Measurements from ENCODE around the gene UNC79.

The UNC79 gene

DNA sequence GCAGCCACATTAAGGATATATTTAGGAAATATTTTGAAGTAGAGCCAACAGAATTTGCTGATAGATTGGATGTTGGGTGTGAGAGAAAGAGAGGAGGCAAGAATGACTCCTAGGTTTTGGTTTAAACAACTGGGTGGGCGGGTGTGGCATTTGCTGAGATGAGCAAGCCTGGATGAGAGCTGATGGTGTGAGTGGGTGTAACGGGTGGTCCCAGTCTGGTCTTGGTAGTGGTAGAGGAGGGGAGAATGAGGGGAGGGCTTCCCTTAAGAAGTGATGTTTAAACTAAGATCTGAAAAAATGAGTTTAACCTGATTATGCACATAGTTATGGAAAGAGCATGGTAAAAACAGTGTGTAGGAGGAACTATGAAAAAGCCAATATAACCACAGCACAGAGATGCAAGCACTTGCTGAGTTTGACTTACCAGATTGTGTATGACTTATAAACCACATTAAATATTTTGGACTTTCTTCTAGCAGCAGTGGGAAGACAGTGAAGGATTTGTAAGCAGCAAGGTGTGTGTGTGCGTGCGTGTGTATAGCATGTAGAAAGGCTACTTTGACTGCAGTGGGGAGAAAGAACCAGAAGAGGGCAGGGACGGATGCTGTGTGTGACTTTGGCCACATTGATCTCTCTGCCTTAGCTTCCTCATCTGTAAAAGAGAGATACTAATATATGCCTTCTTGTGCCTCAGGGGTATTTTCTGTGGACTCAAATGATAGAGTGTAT, 217.9 kb downstream of the UNC79 start:
- no peak for DNase-seq (ENCODE audit: extremely low spot score)

GRCh38 chr14:93654599-93654998, 223.9 kb downstream of the UNC79 start:
- CTCF ChIA-PET, result interaction anchor here (0.7 to 4.3 kb wide), 23 partner anchors 8 to 524 kb away, joined by 3 to 42 read pairs (median 5); no protein-coding TSS in a partner anchor

More for the DNA sequence above, 217.9 kb downstream of the UNC79 start:
- ChIA-PET CTCF (interaction anchor here (1.6 kb wide), 1 partner anchor 8 kb away, joined by 4 read pairs; no protein-coding TSS in a partner anchor), POLR2A (no interaction called here)
- peak; percentile 34 for TF ChIP-seq CTCF (IDR thresholded peaks at IDR 0.05; ENCODE audit: control extremely low read depth, extremely low read depth, low read depth, missing control alignments)

DNA sequence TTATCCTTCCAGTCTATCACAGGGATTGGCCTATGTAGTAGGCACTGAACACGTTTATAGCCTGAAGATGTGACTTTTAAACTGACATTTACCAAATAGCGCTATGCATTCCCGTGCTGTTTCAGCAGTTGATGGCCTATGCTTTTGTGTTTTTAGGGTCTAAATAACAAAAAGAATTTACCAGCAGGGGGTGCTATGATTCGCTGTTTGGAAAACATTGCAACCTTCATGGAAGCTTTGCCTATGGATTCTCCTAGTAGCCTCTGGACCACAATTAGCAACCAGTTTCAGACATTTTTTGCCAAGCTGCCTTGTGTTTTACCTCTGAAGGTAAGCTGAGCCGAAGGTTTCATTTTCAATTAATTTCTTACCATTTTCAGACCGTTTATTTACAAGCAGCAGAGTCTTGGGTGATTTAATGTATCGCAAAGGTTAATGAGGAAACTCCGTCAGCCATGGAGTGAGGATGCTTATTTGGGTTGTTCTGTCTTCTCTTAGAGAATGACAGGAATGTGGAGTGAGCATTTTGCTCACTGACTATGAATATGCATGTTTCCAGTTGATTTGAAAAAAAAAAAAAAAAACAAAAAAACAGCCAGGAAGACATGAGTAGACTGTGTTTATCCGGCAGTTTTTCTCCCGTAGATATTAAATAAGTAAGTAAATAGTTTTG, 224.5 kb downstream of the UNC79 start:
- CTCF ChIA-PET, result interaction anchor here (0.7 to 4.3 kb wide), 26 partner anchors 8 to 711 kb away, joined by 3 to 42 read pairs (median 4); no protein-coding TSS in a partner anchor
- peak; percentile 36 for DNase-seq (ENCODE audit: extremely low spot score)
- POLR2A ChIA-PET, result no interaction called here
- TF ChIP-seq CTCF (IDR thresholded peaks at IDR 0.05; ENCODE audit: control extremely low read depth, extremely low read depth, low read depth, missing control alignments), result peak; percentile 40

More at GRCh38 chr14:93654599-93654998, 223.9 kb downstream of the UNC79 start:
- no peak for TF ChIP-seq CTCF (IDR thresholded peaks at IDR 0.05; ENCODE audit: control extremely low read depth, extremely low read depth, low read depth, missing control alignments)
- POLR2A ChIA-PET, result no interaction called here
- no peak for DNase-seq (ENCODE audit: extremely low spot score)

DNA sequence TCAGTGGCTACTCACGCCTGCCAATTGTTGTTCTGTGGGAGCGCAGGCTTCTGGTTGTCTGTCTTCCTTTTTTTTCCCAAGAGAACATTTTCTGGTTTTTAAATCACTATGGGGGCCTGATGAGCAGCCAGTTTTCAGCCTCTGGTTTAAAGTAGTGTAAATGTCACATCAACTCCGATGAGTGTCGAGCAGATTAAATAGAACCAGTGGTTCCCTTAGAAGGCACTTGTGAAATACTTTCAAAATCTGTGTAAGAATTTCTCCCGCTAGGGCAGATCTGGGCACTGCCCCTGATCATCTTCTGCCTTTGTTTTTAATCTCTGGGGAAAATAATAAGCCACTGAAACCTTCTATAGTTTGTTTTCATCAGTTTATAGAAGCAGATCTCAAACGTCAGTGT, 227.1 kb downstream of the UNC79 start:
- CTCF ChIA-PET, result interaction anchor here (1.4 to 1.5 kb wide), 2 partner anchors 10 to 43 kb away, joined by 3 to 4 read pairs; no protein-coding TSS in a partner anchor

GRCh38 chr14:93663317-93663716, 232.6 kb downstream of the UNC79 start:
- DNase-seq (ENCODE audit: extremely low spot score), result no peak
- POLR2A ChIA-PET, result no interaction called here
- CTCF ChIA-PET, result interaction anchor here (1.7 kb wide), 1 partner anchor 10 kb away, joined by 17 read pairs; no protein-coding TSS in a partner anchor
- TF ChIP-seq CTCF (IDR thresholded peaks at IDR 0.05; ENCODE audit: control extremely low read depth, extremely low read depth, low read depth, missing control alignments), result no peak

More for the DNA sequence above, 227.1 kb downstream of the UNC79 start:
- no peak for DNase-seq (ENCODE audit: extremely low spot score)
- POLR2A ChIA-PET, result no interaction called here
- TF ChIP-seq CTCF (IDR thresholded peaks at IDR 0.05; ENCODE audit: control extremely low read depth, extremely low read depth, low read depth, missing control alignments), result no peak

DNA sequence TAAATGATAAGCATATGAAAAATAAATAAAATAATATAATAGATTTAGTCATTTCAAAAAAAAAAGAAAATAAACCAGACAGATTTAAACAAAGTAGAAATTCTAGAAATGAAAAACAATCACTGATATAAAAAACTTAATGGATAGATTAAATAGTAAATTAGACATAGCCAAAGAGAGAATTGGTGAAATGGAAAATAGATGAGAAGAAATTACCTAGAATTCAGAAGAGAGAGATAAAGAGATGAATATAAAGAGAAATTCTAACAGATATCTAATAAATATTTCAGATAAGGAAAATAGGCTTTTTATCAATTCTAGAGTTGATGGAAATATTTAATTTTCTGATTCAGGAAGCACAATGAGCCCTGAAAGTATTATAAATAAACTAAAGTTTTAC, 234.4 kb downstream of the UNC79 start:
- no peak for DNase-seq (ENCODE audit: extremely low spot score)

More for the DNA sequence above, 234.4 kb downstream of the UNC79 start:
- ChIA-PET POLR2A (no interaction called here), CTCF (interaction anchor here (1.7 kb wide), 1 partner anchor 13 kb away, joined by 3 read pairs; no protein-coding TSS in a partner anchor)
- no peak for TF ChIP-seq CTCF (IDR thresholded peaks at IDR 0.05; ENCODE audit: control extremely low read depth, extremely low read depth, low read depth, missing control alignments)

Measured in GM10248 (cell line).